Retinal pigment epithelial cell (primary cell): ENCODE results near the gene NPHP4.

ENCODE experiments used
- DNase-seq: peaks from one replicate; pipeline ENCODE4 v3.0.0-alpha.2; 2010; ENCODE audit warnings: low read depth
- H3K4me3 ChIP-seq: 2 replicates; pipeline ENCODE4 v1.5.1; 2011; ENCODE audit warnings: mild to moderate bottlenecking, low read length, control low read depth, moderate library complexity
- TF ChIP-seq, protein P1 (sequence below): conservative IDR thresholded peaks from 2 replicates; pipeline ENCODE4 v1.5.1; 2011; ENCODE audit warnings: low read depth, low read length, control low read depth, inconsistent platforms

NPHP4 gene

DNA sequence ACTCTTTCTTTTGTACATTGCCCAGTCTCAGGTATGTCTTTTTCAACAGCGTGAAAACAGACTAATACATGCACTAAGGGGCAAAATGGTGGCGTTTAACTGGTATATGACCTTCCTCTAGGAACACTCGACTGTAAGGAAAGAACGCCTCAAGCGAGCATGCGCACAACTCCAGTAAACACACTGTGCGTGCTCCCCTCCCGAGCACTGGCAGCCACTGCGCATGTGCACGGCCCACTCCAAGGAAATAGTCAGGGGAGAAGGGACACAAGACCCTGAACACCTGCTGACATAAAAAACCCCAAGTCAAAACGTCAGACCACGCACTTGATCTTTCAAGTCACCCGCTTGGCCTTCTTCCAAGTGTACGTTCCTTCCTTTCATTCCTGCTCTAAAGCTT lies 173.5 kb downstream of the NPHP4 start:
- no peak overlapping the region for H3K4me3 ChIP-seq

DNA sequence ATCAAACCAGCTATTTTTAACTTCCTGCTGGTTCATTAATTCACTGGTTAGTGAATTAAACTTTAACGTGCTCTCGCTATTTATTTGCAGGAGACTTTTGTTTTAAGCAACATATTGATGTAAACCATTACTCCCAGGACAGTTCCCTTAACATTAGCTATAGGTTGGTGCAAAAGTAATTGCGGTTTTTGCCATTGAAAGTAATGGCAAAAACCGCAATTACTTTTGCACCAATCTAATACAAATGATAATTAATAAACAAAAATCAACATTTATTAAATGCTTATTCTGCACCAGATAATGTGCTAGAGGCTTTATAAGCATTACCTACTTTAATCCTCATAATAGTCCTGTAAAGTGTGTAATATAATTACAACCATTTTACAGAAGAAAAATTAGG lies 176.5 kb downstream of the NPHP4 start:
- no peak overlapping the region for H3K4me3 ChIP-seq
- TF ChIP-seq, protein P1, sequence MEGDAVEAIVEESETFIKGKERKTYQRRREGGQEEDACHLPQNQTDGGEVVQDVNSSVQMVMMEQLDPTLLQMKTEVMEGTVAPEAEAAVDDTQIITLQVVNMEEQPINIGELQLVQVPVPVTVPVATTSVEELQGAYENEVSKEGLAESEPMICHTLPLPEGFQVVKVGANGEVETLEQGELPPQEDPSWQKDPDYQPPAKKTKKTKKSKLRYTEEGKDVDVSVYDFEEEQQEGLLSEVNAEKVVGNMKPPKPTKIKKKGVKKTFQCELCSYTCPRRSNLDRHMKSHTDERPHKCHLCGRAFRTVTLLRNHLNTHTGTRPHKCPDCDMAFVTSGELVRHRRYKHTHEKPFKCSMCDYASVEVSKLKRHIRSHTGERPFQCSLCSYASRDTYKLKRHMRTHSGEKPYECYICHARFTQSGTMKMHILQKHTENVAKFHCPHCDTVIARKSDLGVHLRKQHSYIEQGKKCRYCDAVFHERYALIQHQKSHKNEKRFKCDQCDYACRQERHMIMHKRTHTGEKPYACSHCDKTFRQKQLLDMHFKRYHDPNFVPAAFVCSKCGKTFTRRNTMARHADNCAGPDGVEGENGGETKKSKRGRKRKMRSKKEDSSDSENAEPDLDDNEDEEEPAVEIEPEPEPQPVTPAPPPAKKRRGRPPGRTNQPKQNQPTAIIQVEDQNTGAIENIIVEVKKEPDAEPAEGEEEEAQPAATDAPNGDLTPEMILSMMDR: no peak

More for the DNA sequence above, 173.5 kb downstream of the NPHP4 start:
- TF ChIP-seq, protein P1: no peak
- DNase-seq: no peak

DNA sequence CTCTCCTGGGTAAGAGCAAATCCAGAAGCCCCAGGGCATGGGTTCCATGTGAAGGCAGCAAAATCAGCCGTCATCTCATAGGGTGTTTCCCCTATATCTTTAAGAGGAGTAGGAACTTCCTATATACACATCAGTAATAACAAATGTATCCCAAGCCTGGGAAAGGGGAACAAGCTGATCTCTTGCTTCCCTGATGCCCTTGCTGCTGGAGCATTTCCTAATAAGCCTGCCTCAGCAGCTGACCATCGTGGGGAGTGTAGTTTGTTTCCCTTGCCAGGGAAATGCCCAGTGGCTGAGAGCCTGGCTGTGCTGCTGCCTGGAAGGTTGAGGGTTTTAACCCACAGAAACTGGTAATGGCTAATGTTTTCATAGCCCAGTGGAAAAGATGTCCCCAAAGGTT lies 177.0 kb downstream of the NPHP4 start:
- H3K4me3 ChIP-seq: no peak overlapping the region
- TF ChIP-seq, protein P1: no peak
- no peak for DNase-seq

More for the DNA sequence above, 176.5 kb downstream of the NPHP4 start:
- no peak for DNase-seq

DNA sequence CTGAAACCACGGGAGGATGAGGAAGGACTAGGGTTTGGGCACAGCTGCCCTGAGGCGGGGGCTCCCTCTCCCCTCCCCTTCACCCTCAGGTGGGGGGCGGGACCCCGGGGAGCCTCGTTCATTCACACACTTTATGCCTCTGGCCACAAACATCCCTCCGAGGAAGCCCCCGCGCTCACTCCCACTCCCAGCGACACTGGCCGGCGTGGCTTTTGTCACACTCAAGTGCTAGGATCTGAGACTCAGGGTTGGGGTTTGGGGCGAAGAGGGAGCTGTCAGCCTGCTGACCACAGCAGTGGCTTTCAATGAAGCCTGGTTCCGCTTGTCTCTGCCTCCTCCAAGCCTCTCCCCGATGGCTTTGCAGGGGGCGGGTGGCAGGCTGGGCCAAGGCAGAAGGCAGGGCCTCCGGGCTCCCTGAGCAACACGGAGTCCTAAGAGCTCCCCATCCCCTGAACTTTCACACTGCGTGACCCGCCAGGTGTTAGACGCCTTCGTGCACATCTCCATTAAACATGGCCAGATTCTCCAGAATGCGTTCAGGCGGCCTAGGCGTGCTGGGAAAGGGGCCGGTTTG lies 178.1 kb downstream of the NPHP4 start:
- no peak for DNase-seq
- H3K4me3 ChIP-seq: no peak overlapping the region
- TF ChIP-seq, protein P1: no peak

DNA sequence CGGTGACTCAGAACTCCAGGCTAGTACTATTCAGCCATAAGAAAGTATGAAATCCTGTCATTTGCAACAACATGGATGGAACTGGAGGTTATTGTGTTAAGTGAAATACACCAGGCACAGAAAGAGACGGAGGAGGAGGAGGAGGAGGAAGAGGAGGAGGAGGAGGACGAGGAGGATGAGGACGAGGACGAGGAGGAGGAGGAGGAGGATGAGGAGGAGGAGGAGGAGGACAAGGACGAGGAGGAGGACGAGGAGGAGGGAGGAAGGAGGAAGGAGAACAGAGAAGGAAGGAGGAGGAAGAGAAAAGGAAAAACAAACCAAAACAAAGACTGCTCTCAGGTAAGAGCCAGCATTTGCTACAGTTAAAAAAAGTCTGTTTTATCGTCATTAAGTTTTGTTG lies 178.7 kb downstream of the NPHP4 start:
- TF ChIP-seq, protein P1: no peak
- no peak for DNase-seq
- H3K4me3 ChIP-seq: no peak overlapping the region
